GM18873 (cell line): ENCODE data around the gene TNRC6C.
"Not testable (repeated sequence)": the region's sequence is repeated elsewhere in the genome, so short reads cannot be mapped to it uniquely, and the experiment has no call there.

Experiments used
- ATAC-seq: cut with Tn5 transposase; IDR thresholded peaks from one replicate; pipeline ENCODE4 v1.9.1; 2021; ENCODE audit warnings: mild to moderate bottlenecking, moderate library complexity, moderate number of reproducible peaks; ENCODE audit not compliant: unreplicated experiment, low FRiP score

TNRC6C gene

DNA sequence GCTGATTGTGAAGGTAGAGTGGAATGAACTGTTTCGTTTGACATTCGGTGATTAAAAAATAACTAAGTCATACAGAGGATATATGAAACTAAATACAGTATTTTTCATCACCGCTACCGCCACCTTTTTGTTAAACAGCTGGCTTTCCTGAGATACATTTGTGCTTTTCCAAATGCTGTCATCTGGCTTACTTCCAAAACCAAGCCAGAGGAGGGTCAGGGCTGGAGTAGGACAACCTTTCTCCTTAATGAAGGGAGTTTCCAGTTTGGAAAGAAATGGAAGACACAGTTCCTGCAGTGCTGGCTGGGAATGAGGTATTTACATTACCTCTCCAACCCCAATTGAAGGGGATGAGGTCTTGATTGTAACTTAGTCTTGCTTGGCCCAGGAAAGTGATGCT lies 3.2 kb downstream of the TNRC6C start:
- no peak for ATAC-seq

DNA sequence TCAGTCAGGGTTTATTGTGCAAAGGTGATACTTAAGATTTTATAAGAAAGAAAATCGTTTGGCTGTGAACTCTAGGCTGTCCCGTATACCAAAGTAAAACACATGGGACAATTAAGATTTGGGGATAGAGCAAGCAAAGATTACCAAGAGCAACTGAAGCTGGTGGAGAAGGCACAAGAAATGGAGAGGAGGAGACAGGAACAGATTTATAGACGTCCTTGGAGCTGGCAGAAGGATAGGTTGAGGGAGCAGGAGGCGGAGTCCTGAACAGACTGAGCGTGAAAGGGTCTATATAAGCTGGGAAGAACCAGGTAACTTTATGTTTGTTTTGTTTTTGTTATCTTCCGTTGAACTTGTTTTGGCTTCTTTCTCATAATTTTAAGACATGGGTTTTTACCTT lies 3.8 kb downstream of the TNRC6C start:
- ATAC-seq, result no peak

DNA sequence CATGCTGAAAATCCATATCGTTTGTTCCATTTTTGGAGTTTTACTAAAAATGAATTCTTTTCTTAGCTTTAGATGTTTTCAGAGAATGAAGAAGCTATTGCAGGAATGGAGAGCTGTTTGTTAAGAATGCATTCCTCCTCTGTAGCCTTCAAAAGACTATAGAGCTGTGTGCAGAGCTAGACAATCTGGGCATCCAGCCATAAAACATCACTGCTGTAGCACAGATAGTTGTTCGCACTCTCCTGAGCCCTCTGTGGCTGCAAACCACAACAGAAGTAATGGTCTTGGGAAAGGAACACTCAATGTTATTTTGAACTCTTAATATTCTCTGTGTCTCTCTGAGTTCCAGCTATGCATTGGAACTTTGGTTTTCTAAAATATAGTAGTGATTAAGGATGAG lies 4.9 kb downstream of the TNRC6C start:
- ATAC-seq, result no peak

DNA sequence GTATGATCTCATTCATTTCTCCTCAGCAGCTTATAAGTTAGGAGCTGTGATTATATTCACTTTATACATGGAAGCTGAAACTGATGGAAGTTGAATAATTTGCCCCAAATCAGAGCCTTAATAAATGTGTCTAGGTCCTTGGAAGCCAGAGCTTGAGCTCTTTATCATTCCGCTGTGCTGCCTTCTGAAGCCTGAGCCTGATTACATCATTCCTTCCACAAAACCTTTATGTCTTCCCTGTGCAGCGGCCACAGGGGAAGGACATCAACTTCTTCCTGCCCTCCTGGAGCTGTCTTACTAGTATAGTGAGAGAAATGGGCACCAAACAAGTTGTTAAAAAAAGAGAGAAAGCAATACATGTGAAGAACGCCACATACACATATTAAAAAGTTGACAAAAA lies 6.8 kb downstream of the TNRC6C start:
- no peak for ATAC-seq

DNA sequence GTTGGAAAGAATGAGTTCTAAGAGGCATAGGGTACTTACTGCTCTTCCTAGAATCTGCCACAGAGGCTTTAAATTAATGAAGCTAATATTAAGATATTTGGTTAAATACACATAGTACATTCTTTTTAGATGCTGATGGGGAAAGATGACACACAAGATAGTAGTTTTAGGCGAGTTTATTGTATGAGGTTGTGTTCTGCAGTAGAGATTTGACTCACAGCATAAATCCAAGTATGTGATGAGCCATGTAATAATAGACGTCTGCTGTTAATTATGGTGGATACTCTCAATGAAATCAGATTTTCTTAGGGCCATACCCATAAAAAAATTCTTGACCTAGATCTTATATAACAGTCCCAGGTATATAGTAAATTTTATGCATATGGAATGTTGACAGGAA lies 8.0 kb downstream of the TNRC6C start:
- no peak for ATAC-seq

DNA sequence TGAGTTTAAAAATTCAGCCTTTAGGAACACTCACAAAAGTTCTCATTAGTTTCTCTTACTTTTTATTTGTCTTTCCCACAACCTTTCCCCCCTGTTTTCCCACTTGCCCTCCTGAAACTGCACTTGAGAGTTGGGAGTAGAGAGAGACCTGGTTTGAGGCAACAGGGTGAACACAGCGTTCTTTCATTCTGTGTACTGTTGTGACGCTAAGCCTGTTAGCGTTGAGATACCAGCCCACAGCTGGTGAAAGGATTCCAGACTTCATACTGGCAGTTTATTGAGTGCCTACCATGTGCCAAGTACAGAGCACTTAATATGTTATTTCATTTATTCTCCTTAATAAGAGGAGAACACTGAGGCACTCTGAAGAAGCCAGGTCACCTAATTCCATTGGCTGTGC lies 10.3 kb downstream of the TNRC6C start:
- ATAC-seq, result no peak

DNA sequence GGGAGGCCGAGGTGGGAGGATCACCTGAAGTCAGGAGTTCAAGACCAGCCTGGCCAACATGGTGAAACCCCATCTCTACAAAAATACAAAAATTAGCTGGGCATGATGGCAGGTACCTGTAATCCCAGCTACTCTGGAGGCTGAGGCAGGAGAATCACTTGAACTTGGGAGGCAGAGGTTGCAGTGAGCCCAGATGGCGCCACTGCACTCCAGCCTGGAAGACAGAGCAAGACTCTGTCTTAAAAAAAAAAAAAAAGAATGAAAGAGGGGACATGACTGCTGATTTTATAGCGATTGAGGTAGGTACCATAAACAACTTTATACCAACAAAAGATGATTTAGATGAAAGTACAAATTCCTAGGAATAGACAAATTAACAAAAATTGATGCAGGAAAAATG lies 13.8 kb downstream of the TNRC6C start:
- not testable (repeated sequence) for ATAC-seq

DNA sequence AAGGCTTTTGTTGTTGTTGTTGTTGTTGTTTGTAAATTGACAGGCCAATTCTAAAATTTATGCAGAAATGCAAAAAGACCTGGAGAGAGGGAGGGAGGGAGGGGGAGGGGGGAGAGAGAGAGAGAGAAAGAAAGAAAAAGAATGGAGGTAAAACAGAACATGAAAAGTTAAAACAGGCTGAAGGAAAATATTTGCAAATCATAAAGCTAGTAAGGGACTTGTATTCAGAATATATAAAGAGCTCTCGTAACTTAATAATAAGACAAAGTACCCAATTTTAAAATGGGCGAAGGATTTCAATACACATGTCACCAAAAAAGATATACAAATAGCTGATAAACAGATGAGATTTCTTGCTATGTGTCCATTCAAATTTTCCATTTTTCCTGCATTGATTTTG lies 15.4 kb downstream of the TNRC6C start:
- ATAC-seq, result no peak

DNA sequence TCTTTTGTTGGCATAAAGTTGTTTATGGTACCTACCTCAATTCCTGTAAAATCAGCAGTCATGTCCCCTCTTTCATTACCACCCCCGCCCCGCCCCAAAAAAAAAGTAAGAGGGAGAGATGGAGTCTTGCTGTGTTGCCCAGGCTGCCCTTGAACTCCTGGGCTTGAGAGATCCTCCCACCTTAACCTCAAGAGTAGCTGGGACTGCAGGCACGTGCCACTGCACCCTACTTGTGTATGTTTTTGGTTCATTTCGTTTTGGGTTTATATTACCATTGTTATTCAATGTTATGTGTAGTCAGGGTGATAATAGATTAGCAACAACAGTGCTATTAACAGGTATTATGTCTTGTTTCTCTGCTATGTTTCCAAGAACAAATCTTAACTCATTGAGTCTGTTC lies 15.9 kb downstream of the TNRC6C start:
- ATAC-seq, result no peak

DNA sequence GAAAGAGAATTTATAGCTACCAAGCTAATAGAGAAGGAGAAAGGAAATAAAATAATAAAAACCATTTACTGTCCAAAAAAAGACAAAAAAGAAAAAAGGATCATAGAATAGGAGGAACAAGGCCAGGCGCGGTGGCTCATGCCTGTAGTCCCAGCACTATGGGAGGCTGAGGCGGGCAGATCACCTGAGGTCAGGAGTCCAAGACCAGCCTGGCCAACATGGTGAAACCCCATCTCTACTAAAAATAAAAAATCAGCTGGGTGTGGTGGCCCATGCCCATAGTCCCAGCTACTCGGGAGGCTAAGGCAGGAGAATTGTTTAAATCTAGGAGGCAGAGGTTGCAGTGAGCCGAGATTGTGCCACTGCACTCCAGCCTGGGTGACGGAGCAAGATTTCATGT lies 23.9 kb downstream of the TNRC6C start:
- ATAC-seq, result not testable (repeated sequence)

DNA sequence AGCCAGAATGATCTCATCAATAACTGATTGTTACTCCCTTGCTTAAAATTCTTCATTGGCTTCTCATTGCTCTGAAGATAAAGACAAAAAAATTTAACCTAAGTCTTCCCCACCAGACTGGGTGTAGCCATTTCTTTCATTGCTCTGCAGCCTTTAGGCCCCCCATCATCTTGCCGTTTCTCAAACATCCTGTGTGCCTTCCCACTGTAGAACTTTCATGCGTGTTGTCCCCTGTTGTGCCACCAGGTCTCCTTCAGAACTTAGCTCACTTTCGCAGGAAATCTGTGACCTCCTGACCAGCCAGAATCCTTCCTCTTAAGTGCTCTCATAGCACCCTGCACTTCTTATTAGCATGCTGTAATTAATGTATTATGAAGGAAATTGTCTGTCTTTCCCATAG lies 31.8 kb downstream of the TNRC6C start:
- ATAC-seq, result no peak

DNA sequence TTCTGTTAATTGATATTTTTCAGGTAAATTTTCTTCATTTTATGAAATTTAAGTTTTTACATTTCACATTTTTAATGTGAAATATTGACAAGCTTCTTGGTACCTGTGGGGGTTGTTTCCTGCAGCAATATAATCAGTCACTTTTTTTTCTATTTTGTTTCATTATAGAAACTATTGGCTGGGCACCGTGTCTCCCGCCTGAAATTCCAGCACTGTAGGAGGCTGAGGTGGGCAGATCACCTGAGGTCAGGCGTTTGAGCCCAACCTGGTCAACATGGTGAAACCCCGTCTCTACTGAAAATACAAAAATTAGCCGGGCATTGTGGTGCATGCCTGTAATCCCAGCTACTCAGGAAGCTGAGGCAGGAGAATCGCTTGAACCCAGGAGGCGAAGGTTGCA lies 35.2 kb downstream of the TNRC6C start:
- ATAC-seq, result not testable (repeated sequence)

DNA sequence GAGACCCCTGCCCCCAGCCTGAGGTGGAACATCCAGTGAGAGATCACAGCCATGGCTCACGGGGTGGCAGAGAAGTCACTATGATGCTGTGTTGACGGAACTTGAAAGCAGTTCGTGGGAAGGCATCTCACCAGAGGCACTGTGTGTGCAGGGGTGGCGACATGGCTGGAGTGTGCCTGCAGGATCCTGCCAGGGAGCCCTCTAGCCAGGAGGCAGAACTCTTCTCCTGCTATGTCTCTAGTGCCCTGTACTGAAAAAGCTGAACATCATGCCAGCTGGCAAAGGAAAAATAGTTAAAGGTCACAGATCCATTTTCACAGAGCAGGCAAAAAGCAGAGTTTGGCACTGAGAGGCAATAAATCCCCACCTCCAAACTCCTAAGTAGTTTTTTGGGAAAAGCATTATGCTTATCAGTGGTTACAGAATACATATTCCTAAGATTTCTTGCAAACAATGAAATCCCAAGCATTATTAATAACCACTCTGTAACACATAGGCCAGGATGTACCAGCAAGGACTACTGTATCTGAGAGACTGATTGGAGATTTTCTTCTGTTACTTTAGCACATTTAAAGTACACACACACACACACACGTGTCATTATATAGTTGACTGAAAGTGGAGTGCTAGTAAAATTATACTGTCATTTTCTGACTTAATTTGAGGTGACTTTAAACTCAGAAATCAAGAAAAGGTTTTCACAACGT lies 36.8 kb downstream of the TNRC6C start:
- no peak for ATAC-seq

DNA sequence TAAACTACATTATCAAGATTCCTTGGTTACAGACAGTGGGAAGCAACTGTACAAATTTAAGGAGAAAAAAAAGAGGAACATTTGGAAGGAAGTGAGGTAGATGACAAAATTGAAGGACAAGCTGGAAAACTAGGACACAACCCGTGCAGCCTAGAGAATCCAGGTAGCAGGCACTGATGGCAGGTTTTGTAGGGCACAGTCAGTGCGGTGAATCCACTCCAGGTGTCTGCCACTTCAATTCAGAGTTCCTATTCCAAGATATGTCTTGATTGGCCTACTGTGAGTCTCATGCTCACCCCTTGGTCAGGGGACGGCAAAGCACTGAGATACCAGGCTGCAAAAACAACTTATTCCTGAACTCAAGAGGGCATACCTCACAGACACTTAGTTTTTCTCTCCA lies 37.8 kb downstream of the TNRC6C start:
- no peak for ATAC-seq

DNA sequence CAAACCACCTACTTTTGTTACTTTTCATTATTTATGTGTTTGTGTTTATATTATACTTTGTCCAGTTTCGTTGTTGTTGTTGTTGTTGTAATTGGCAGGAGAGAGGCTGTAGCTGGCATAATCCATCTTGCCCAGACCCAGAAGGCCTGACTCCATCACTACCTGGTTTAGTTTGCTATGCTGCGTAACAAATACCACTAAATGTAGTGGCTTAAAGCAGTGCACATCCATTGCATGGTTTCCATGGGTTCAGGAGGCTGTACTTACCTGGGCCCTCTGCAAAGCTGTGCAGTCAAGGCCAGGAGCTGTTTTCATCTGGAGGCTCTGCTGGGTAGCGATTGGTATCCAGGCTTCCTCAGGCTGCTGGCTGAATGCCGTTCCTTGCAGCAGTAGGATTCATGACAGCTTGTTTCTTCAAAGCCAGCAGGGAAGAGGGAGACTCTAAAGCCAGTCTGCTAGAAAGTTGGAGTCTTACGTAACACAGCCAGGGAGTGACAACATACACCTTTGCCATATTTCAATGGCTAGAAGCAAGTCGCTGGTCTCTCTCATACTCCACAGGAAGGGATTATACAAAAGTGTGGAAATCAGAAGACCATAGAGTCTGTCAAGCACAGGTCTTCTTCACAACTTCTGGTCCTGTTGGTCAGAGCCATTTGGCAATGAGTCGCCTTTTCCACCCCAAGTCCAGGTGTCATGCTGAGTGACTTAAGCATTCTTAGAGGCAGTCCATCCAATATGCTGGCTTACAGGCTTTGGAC lies 41.1 kb downstream of the TNRC6C start:
- ATAC-seq, result no peak

DNA sequence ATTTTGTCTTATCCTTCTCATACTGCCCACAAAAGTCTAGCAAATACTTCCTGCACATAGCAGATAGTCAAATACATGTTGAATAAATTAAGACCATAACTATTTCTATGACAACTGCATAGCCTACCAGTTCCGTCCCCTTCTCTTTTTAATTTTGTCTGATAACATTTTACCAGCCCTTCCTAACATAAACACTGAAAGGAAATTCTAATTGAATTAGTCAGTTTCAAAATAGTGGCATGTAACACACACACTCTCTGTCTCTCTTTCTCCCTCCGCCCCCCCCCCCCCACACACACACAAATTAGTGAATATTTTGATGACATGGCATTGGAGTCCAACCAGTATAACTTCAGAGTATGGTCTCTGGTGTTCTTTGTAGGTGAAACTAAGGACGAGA lies 41.8 kb downstream of the TNRC6C start:
- ATAC-seq, result no peak

DNA sequence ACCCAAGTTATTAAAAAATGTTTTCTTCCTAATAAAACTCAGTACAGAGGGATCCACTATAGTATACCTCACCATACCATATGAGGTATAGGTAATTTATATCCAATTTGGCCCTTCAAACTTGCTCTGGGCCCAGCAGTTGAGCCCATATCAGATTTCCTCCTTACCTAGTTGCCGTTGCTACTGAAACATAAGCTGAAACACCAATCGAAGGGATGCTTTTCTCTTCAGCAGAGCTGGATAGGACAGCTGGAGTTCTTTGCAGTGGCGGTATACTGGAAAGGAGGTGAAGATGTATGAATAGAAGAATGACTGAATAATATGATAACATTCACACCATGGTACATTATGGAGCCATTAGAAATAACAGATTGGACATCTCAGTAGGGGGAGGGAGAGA lies 42.7 kb downstream of the TNRC6C start:
- no peak for ATAC-seq

DNA sequence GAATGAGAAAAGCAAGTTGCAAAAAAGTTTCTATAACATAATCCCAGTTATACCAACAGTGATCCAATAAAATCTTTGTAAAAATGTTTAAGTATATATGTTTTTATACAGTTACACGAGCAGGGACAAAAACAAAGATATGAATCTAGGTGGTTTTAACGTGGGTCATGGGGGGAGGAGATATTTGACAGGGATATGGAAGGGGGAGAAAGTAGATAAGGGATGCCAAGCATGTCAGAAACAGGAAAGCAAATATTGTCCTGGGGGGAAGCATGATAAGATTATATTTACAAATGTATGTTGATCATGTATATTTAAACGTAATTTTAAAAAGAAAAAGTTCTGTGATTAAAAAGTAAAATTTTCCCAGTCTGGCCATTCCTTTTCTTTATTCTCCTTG lies 43.1 kb downstream of the TNRC6C start:
- ATAC-seq, result no peak

DNA sequence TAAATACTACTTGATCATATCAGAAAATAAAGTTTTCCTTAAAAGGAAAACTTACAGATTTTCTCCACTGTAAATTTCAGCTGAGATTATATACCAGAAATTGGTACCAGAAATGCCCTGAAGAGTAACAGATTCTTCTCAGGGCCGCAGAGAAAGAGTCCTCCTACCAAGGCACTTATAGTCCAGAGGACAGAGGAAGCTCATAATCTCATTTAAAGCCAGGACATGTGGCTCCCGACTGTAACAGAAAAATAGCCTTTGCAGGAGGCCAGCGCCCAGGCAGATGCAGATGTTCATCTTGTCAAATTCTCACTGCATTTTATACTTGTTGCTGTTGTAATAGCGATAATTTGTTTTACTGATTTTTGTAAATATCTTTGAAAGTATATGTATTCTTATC lies 43.7 kb downstream of the TNRC6C start:
- ATAC-seq, result no peak

DNA sequence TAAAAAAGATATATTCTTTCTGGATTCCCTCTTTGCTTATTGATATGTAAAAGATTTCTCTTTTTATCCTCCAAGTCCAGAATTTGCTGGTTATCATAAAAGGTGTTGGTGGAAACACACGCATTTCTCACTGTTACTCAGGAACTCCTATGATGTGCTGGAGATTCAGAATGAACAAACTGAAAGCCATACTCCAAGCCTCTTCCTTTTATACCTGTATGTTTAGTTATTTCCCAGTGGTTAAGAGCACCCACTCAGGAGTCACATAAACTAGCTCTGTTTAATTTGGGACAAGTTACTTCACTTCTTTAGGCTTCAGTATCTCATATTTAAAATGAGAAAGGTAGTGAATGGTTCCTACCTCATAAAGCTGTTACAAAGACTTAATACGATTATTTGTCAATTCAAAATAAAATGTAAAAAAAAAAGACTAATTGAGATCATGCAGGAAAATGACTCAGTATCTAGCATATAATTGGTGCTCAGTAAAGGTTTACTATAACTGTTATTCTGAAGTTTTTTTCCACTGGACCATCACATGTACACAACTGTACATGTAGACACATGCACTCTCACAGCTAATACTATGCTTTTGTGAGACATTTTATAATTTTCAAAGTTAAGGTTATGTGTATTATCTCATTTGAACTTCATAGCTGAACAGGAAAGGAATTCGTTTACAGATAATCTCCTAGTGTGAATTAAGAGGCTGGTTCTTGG lies 47.1 kb downstream of the TNRC6C start:
- no peak for ATAC-seq

DNA sequence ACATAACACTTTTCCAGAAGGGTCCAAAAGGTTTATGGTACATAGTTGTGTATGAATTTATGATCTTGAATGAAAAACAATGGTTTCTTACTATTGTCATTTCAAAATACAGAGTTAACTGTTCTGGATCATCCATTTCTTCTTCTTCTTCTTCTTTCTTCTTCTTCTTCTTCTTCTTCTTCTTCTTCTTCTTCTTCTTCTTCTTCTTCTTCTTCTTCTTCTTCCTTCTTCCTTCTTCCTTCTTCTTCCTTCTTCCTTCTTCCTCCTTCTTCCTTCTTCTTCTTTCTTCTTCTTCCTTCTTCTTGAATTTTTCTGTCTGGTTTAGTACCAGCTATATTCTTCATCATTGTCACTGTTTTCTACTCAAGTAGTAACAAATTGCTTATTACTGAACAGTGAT lies 47.8 kb downstream of the TNRC6C start:
- ATAC-seq, result no peak

DNA sequence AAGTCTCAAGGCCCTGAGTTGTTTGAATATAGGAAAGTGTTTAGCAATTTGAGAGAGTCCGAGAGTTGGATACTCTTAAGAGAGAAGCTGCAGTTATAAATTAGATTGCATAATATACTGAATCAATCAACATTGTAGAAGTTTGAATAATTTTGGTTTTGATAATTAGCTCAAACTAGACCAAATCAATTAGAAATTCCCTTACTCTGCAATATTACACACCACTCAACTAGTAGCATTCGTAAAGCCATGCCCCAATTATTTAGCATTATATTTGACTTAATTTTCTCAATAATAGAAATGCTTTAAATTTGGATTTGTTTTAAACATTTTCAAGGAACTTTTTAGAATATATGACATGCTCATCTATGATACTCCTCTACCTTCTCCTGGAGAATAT lies 49.1 kb downstream of the TNRC6C start:
- ATAC-seq, result no peak
